Activated T-cell treated with anti-CD3 and anti-CD28 coated beads, Interleukin-2, amount 50 U/mL, for 4 hours (primary cell): ENCODE measurements around the gene LRRC1. TPM values are rescaled to one million over a fixed set of nuclear protein-coding genes. Genes with fewer than 3 reads are reported as not detected.

ENCODE experiments used
- ATAC-seq, 2 donors: fragments of 200-7000 bp; cut with Tn5 transposase; one replicate each; pipeline ENCODE4 v1.10.0; 2021
- DNase-seq: peaks from one replicate; pipeline ENCODE4 v3.0.0-alpha.2; 2020
- H3K27me3 Mint-ChIP-seq: one replicate; pipeline ENCODE4 v1.8.0; 2021; ENCODE audit warnings: low read depth, mixed read lengths
- H3K36me3 Mint-ChIP-seq: one replicate; pipeline ENCODE4 v1.8.0; 2022; ENCODE audit warnings: mixed read lengths; ENCODE audit not compliant: insufficient read depth
- H3K4me1 Mint-ChIP-seq: one replicate; pipeline ENCODE4 v1.8.0; 2021; ENCODE audit warnings: low read depth, mixed read lengths
- H3K4me3 Mint-ChIP-seq: one replicate; pipeline ENCODE4 v1.8.0; 2021; ENCODE audit warnings: mild to moderate bottlenecking, moderate library complexity, mixed read lengths
- H3K9me3 Mint-ChIP-seq: one replicate; pipeline ENCODE4 v1.8.0; 2021; ENCODE audit warnings: mixed read lengths
- total RNA-seq, 3 donors: library from RNA; stranded (reverse); gene quantifications; one replicate each; pipeline ENCODE4 v1.2.1, GENCODE V29; 2021

The LRRC1 gene
- total RNA-seq, 3 donors from 2014 or later = 0.78 to 1.9 (median 0.79) TPM

GRCh38 chr6:53815381-53816119, 20.7 kb downstream of the LRRC1 start:
- Mint-ChIP-seq H3K9me3 (no peaks in the 10 kb centered on the region), H3K27me3 (no peaks in the 10 kb centered on the region), H3K36me3 (no peaks in the 10 kb centered on the region), H3K4me1 (no peaks in the 10 kb centered on the region), H3K4me3 (no peak overlapping the region)
- DNase-seq (no peak), ATAC-seq (no peak)

DNA sequence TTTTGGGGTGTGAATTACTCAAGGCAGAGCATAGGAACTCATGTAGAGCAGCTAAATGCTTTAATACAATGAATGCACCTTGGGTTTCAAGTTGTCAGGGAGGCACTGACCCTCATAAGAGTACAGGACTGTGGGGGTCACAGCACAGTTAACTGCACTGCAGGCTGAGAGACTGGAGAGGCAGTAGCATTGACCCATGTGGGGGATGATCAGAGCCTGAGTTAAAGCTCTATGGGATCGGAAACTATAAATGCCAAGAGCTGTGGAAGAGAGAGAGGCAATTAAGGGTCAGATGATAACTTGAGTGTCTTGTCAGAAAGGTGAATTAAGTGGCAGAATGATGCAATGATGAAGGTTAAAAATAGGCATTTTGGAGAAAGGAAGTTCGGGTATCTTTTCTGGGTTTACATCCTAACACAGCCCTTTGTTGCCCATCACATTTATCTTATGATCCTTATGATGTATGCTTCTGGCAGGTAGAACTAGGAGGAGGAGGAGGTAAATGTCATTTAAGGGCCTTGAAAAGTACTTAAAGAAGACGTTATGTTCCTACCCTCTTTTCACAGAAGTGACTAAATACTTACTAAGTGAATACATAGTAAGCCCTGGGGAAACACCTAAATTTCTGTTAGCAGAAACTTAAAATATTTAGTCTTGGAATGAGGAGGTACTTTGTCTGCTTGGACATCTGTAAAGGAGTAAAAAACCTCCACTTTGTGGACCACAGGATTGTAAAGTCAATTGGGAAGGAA, 24.2 kb downstream of the LRRC1 start:
- DNase-seq (no peak), ATAC-seq (no peak)
- no peaks in the 10 kb centered on the region for H3K4me1 Mint-ChIP-seq
- H3K9me3 Mint-ChIP-seq = no peaks in the 10 kb centered on the region
- no peaks in the 10 kb centered on the region for H3K27me3 Mint-ChIP-seq
- no peaks in the 10 kb centered on the region for H3K36me3 Mint-ChIP-seq
- no peak overlapping the region for H3K4me3 Mint-ChIP-seq

DNA sequence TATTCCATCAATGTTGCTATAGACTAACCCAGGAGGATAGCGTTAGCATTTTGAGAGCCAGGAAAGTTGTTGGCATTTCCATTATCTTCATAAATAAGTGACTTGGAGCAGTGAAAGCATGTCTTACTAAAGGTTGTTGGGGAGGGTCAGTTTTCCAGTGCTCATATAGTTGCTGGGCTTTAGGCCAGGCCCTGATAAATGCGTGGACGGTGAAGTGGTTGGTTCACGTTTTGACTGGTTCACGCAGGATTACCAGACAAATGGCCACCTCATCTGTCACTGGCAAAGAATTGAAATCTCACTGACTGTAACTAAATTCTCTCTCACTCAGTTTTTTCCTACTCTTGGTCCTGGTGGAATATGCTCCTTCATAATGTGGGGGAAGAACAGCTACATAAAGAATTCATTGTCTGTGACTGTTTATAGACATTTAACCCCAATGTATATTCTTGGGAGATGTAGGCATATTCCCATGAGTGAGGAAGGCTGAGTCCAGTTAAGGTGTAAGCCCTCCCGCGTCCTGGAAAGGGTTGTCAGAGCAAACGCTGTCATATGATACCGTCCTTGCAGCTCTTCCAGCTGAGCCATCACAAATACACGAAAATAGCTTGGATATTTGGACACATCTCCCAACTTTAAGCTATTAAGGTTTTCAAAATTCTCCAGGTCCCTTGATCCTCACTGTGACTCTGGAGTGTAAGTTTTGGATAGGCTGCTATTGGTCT, 27.8 kb downstream of the LRRC1 start:
- no peak overlapping the region for H3K4me3 Mint-ChIP-seq
- DNase-seq (no peak), ATAC-seq (no peak)
- H3K36me3 Mint-ChIP-seq = no peaks in the 10 kb centered on the region
- no peaks in the 10 kb centered on the region for H3K9me3 Mint-ChIP-seq
- H3K27me3 Mint-ChIP-seq = no peaks in the 10 kb centered on the region
- H3K4me1 Mint-ChIP-seq = peaks cover 2% of the 10 kb centered on the region

DNA sequence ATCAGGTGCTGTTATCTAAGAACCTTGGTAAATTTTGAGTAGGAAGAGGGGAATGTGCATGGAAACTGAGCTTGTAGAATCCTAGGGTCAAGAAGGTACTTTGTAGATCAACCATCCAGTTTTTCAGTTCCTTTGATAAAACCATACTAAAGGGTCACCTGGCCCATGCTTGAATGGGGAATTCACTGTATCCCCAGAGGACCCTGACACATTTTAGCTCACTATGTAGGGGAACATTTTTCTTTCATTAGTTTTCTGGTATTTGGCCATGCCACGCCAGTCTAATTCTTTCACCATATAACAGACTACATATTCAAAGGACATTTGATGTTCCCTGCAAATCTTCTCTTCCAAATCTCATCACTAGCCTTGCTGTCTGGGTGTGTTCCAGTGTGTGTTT, 29.9 kb downstream of the LRRC1 start:
- no peaks in the 10 kb centered on the region for H3K27me3 Mint-ChIP-seq
- H3K4me1 Mint-ChIP-seq = peaks cover 2% of the 10 kb centered on the region
- DNase-seq (no peak), ATAC-seq (no peak)
- H3K36me3 Mint-ChIP-seq = no peaks in the 10 kb centered on the region
- H3K9me3 Mint-ChIP-seq = no peaks in the 10 kb centered on the region
- no peak overlapping the region for H3K4me3 Mint-ChIP-seq

GRCh38 chr6:53825532-53826321, 30.9 kb downstream of the LRRC1 start:
- Mint-ChIP-seq H3K9me3 (no peaks in the 10 kb centered on the region), H3K27me3 (no peaks in the 10 kb centered on the region), H3K36me3 (no peaks in the 10 kb centered on the region), H3K4me1 (peaks cover 2% of the 10 kb centered on the region), H3K4me3 (no peak overlapping the region)
- ATAC-seq (no peak), DNase-seq (no peak)

GRCh38 chr6:53827531-53827930, 32.7 kb downstream of the LRRC1 start:
- peaks cover 2% of the 10 kb centered on the region for H3K4me1 Mint-ChIP-seq
- H3K4me3 Mint-ChIP-seq = no peak overlapping the region
- H3K27me3 Mint-ChIP-seq = no peaks in the 10 kb centered on the region
- no peaks in the 10 kb centered on the region for H3K36me3 Mint-ChIP-seq
- no peak for ATAC-seq
- no peaks in the 10 kb centered on the region for H3K9me3 Mint-ChIP-seq
- DNase-seq = no peak

DNA sequence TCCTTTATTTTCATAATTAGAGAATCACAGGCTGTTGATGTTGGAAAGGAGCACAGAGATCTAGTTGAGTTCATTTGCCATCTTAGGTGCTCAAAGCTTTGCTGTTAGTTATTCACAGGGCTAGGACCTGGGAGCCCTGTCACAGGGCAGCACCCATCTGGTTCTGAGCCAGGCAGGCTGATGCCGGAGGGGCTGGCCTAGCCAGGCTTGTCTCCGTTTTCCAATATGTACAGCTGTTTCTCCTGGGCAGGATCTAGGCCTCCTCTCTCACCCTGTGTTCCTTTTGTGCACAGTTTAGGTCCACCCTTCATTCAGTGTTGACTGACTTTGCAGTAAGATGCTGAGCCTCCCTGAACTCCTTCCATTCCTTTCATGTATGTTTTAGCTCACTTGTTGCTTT, 33.4 kb downstream of the LRRC1 start:
- ATAC-seq (no peak), DNase-seq (no peak)
- Mint-ChIP-seq H3K4me1 (peaks cover 2% of the 10 kb centered on the region), H3K4me3 (no peak overlapping the region), H3K9me3 (no peaks in the 10 kb centered on the region), H3K27me3 (no peaks in the 10 kb centered on the region), H3K36me3 (no peaks in the 10 kb centered on the region)

DNA sequence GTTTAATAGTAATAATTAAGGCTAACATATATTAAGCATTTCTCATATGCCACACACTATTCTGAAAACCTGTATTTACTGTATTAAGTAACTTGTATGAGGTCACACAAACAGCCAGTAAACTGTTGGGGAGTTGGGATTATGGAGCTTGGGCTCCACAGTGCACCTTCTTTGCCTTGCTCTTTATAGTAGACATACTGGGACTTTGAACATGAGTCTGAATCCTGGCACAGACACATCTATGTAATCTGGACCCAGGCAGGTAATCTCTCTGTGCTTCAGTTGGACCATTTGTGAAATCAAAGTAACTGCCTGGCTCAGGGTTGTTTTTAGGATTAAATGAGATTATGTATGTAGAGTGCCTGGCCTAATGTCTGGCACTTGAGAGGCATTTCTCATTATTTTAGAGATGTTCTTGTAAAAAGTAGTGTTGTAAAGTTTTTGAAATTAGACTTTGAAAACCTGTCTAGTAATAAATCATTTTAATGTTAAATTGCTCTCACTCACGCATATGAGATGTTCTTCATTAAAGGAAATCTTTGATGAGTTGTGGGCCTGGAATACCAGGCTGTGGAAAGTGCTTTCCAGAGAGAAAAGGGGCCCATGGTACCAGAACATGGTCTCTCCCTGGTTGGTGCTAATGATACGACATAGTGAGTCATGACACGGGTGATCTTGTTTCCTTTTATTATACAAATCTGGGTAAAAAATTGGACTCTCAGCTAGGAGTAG, 34.3 kb downstream of the LRRC1 start:
- DNase-seq (no peak), ATAC-seq (no peak)
- H3K9me3 Mint-ChIP-seq = no peaks in the 10 kb centered on the region
- H3K4me1 Mint-ChIP-seq = peaks cover 2% of the 10 kb centered on the region
- H3K27me3 Mint-ChIP-seq = no peaks in the 10 kb centered on the region
- H3K36me3 Mint-ChIP-seq = no peaks in the 10 kb centered on the region
- no peak overlapping the region for H3K4me3 Mint-ChIP-seq

GRCh38 chr6:53829698-53830221, 35.0 kb downstream of the LRRC1 start:
- no peaks in the 10 kb centered on the region for H3K36me3 Mint-ChIP-seq

GRCh38 chr6:53830366-53830765, 35.6 kb downstream of the LRRC1 start:
- H3K4me1 Mint-ChIP-seq = peaks cover 2% of the 10 kb centered on the region
- H3K36me3 Mint-ChIP-seq = no peaks in the 10 kb centered on the region
- H3K27me3 Mint-ChIP-seq = no peaks in the 10 kb centered on the region
- DNase-seq (no peak), ATAC-seq (no peak)
- H3K4me3 Mint-ChIP-seq = no peak overlapping the region
- H3K9me3 Mint-ChIP-seq = no peaks in the 10 kb centered on the region

More at GRCh38 chr6:53829698-53830221, 35.0 kb downstream of the LRRC1 start:
- ATAC-seq (no peak), DNase-seq (no peak)
- no peaks in the 10 kb centered on the region for H3K27me3 Mint-ChIP-seq
- H3K9me3 Mint-ChIP-seq = no peaks in the 10 kb centered on the region
- peaks cover 2% of the 10 kb centered on the region for H3K4me1 Mint-ChIP-seq
- no peak overlapping the region for H3K4me3 Mint-ChIP-seq

- H3K27me3 Mint-ChIP-seq = no peaks in the 10 kb centered on the region
- no peaks in the 10 kb centered on the region for H3K4me1 Mint-ChIP-seq
- H3K36me3 Mint-ChIP-seq = no peaks in the 10 kb centered on the region
- ATAC-seq (no peak), DNase-seq (no peak)
- no peak overlapping the region for H3K4me3 Mint-ChIP-seq
- H3K9me3 Mint-ChIP-seq = no peaks in the 10 kb centered on the region
Observed at GRCh38 chr6:53831081-53831869, 36.5 kb downstream of the LRRC1 start.

GRCh38 chr6:53831936-53832660, 37.3 kb downstream of the LRRC1 start:
- ATAC-seq (no peak), DNase-seq (no peak)
- Mint-ChIP-seq H3K4me1 (no peaks in the 10 kb centered on the region), H3K9me3 (no peaks in the 10 kb centered on the region), H3K27me3 (no peaks in the 10 kb centered on the region), H3K4me3 (no peak overlapping the region), H3K36me3 (no peaks in the 10 kb centered on the region)
